SK-N-MC (cell line): ENCODE data around the gene RIPK1.
A peak's percentile ranks its signal among the peaks of the same experiment; 100 is the strongest.

ENCODE experiments used
- EZH2 ChIP-seq: fragments of 200-600 bp; sonication (generic); IDR thresholded peaks from one replicate; pipeline ENCODE4 v1.6.1; 2017; ENCODE audit warnings: antibody characterized with exemption
- FOXP2 ChIP-seq: optimal IDR thresholded peaks from 2 replicates; pipeline ENCODE3; 2011; ENCODE audit warnings: mild to moderate bottlenecking, moderate library complexity; ENCODE audit not compliant: insufficient read depth; ENCODE audit errors: extremely low read length, control extremely low read depth
- POLR2AphosphoS5 ChIP-seq: IDR thresholded peaks from 2 replicates; pipeline ENCODE4 v1.6.1; 2012; ENCODE audit warnings: mild to moderate bottlenecking, low read depth, low read length, borderline replicate concordance

DNA sequence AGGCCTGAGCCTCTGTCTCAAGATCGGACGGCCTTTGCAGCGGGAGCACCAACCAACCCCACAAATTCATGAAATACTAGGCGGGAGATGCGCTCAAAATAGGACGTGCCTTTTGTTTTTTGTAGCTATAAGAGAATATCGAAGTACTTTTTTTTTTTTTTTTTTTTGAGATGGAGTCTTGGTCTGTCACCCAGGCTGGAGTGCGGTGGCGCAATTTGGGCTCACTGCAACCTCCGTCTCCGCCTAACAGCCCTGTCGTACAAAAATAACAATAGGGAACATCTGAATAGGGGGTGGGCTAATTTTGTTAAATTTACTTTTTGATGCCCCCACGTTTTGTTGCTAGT, 94.9 kb downstream of the RIPK1 start:
- TF ChIP-seq EZH2 (no peak), POLR2AphosphoS5 (0 out of 2 replicates have a peak, but pooled peaks have one; percentile 18), FOXP2 (no peak)
